Jurkat, Clone E6-1 (cell line): ENCODE data around the gene ARNT2.
A peak's percentile ranks its signal among the peaks of the same experiment; 100 is the strongest.

Experiments used
- DNase-seq: peaks from one replicate; pipeline ENCODE4 v3.0.0-alpha.2; 2011; ENCODE audit warnings: low read depth, low spot score
- H3K4me3 ChIP-seq: 2 replicates; pipeline ENCODE4 v1.5.1; 2011; ENCODE audit warnings: mild to moderate bottlenecking, low read length, control low read depth, moderate library complexity

Gene ARNT2

GRCh38 chr15:80436511-80437307 lies 32.5 kb downstream of the ARNT2 start:
- no peak for DNase-seq

GRCh38 chr15:80437334-80437891 lies 33.2 kb downstream of the ARNT2 start:
- DNase-seq, result no peak

More at GRCh38 chr15:80436511-80437307, 32.5 kb downstream of the ARNT2 start:
- H3K4me3 ChIP-seq, result no peak overlapping the region

GRCh38 chr15:80439140-80439539 lies 35.0 kb downstream of the ARNT2 start:
- H3K4me3 ChIP-seq, result no peak overlapping the region
- DNase-seq, result no peak

More at GRCh38 chr15:80437334-80437891, 33.2 kb downstream of the ARNT2 start:
- no peak overlapping the region for H3K4me3 ChIP-seq

- no peak for DNase-seq
- H3K4me3 ChIP-seq, result no peak overlapping the region
Observed at GRCh38 chr15:80440024-80440423, 35.8 kb downstream of the ARNT2 start.

- DNase-seq, result no peak
- H3K4me3 ChIP-seq, result no peak overlapping the region
Observed at GRCh38 chr15:80441041-80441440, 36.9 kb downstream of the ARNT2 start.

GRCh38 chr15:80441714-80442113 lies 37.5 kb downstream of the ARNT2 start:
- H3K4me3 ChIP-seq, result no peak overlapping the region
- DNase-seq, result no peak

GRCh38 chr15:80442728-80443403 lies 38.7 kb downstream of the ARNT2 start:
- DNase-seq, result no peak
- no peak overlapping the region for H3K4me3 ChIP-seq

- no peak overlapping the region for H3K4me3 ChIP-seq
- DNase-seq, result no peak
Observed at GRCh38 chr15:80444680-80445251, 40.6 kb downstream of the ARNT2 start.

- DNase-seq, result no peak
- H3K4me3 ChIP-seq, result no peak overlapping the region
Observed at GRCh38 chr15:80445300-80446041, 41.3 kb downstream of the ARNT2 start.

- H3K4me3 ChIP-seq, result no peak overlapping the region
- DNase-seq, result no peak
Observed at GRCh38 chr15:80447077-80447476, 42.9 kb downstream of the ARNT2 start.

- DNase-seq, result no peak
- no peak overlapping the region for H3K4me3 ChIP-seq
Observed at GRCh38 chr15:80449825-80450224, 45.6 kb downstream of the ARNT2 start.

- no peak overlapping the region for H3K4me3 ChIP-seq
- DNase-seq, result no peak
Observed at GRCh38 chr15:80450811-80451321, 46.7 kb downstream of the ARNT2 start.

GRCh38 chr15:80452166-80452565 lies 48.0 kb downstream of the ARNT2 start:
- DNase-seq, result peak; percentile 16
- H3K4me3 ChIP-seq, result no peak overlapping the region

GRCh38 chr15:80455051-80455648 lies 51.0 kb downstream of the ARNT2 start:
- no peak for DNase-seq
- H3K4me3 ChIP-seq, result no peak overlapping the region

- H3K4me3 ChIP-seq, result no peak overlapping the region
- DNase-seq, result peak; percentile 63
Observed at GRCh38 chr15:80455668-80456442, 51.7 kb downstream of the ARNT2 start.

- H3K4me3 ChIP-seq, result no peak overlapping the region
- DNase-seq, result no peak
Observed at GRCh38 chr15:80456517-80457492, 52.6 kb downstream of the ARNT2 start.

- no peak for DNase-seq
- H3K4me3 ChIP-seq, result no peak overlapping the region
Observed at GRCh38 chr15:80457896-80458295, 53.7 kb downstream of the ARNT2 start.
